HG03342 (cell line): ENCODE measurements around the gene HNRNPA2B1.
"Not testable (repeated sequence)": the region's sequence is repeated elsewhere in the genome, so short reads cannot be mapped to it uniquely, and the experiment has no call there.

ENCODE experiments used
- ATAC-seq: cut with Tn5 transposase; IDR thresholded peaks from one replicate; pipeline ENCODE4 v1.9.1; 2021; ENCODE audit warnings: mild to moderate bottlenecking, moderate library complexity; ENCODE audit not compliant: unreplicated experiment

The HNRNPA2B1 gene

DNA sequence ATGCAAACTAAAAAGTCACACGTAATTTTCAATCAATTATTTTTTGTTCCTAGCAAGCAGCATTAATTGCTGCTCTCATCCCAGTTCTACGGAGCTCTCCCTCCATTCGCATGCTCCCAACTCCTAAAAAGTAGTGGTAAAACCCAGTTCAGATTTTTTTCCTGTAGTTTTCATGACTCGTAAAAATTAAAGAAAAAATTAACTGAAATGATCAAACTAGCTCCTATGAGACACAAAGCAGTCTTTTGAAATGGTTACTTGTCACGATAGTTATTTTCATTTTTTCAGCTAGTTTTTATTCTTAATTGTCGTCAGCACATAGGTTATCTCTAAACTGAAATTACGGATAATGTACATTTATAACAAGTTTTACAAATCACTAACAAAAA, 1.8 kb downstream of the HNRNPA2B1 start:
- ATAC-seq: no peak

DNA sequence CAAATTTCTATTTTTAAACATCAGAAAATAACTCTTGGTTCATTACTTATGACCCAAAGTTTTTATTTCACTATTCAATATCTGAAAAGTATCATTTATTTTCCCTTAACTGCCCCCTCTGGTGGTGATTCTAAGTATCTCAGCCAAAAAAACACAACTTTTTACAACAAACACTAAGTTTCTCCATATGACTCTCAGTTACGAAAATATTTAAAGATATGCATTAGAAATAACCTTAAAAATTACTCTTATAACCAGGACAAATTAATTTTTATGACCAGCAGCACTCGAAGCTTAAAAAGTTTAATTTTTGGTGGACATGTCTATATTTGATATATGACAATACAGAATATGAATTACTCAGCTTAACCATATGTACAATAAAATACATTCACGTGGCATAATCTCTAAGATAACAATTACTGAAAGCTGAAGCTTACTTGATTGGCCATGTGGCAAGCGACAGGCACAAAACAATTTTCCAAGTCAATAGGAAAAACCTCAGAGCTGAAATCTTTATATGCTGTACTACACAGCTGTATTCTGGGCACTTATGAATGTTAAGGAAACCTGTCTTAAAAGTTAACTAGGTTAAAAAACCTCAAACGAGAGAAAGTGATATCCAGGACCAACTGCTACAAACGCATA, 2.3 kb downstream of the HNRNPA2B1 start:
- no peak for ATAC-seq

- no peak for ATAC-seq
These were observed 3.1 kb downstream of the HNRNPA2B1 start for GRCh38 chr7:26197153-26198115.

GRCh38 chr7:26195867-26196657, 4.5 kb downstream of the HNRNPA2B1 start:
- no peak for ATAC-seq

- ATAC-seq: no peak
These were observed 5.4 kb downstream of the HNRNPA2B1 start for GRCh38 chr7:26195182-26195581.

DNA sequence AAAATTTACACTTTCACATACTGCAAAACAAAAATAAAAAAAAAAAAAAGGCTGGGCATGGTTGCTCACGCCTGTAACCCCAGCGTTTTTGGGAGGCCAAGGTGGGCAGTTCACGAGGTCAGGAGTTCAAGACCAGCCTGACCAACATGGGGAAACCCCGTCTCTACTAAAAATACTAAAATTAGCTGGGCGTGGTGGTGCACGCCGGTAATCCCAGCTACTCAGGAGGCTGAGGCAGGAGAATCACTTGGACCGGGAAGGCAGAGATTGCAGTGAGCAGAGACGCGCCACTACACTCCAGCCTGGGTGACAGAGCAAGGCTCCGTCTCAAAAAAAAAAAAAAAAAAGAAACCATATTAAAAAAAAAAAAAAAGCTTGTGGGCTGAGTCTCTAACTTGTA, 5.8 kb downstream of the HNRNPA2B1 start:
- ATAC-seq: not testable (repeated sequence)

- no peak for ATAC-seq
These were observed 6.9 kb downstream of the HNRNPA2B1 start for GRCh38 chr7:26193432-26194207.

GRCh38 chr7:26192485-26193087, 8.0 kb downstream of the HNRNPA2B1 start:
- ATAC-seq: no peak

DNA sequence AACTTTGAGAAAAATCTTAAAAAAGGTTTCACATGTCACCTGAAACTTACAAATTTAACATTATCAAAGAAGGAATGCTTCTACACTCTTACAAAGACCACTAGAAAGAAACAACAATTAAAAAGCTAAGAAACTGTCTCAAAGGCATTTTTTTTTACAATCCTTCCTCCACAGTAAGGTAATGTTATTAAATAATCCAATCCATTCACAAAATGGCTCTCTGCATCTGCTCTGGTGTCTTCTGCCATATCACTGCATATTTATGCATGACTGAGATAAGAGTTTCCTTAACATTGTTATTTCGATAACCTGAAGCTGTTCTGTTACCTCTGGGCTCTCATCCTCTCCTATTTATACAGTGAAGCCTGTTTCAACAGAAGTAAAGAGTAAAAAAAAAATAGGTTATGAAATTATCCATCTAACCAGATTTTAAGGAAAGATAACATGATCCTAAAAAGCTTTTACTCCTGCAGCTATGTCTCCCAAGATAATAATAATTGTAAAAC, 8.5 kb downstream of the HNRNPA2B1 start:
- no peak for ATAC-seq

GRCh38 chr7:26191233-26191973, 9.1 kb downstream of the HNRNPA2B1 start:
- ATAC-seq: no peak

DNA sequence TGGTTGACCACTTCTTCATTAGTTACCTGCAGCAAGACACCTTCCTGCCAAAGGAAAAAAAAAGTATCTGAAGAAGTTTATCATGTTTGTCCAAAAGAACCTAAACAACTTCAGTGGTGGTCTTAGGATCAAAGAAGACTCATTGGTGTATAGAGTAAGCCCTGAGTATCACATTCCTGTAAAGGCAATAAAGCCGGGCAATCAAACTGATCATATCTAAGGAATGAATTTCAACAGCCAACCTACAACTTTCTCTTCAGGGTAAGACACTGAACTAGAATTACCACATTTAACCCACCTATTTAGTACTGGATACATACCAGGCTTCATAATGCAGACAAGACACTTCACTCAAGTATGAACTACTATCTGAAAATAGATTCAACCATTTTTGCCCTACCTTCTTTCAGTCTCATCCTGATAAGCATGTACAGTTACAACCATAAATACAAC, 10.1 kb downstream of the HNRNPA2B1 start:
- no peak for ATAC-seq

DNA sequence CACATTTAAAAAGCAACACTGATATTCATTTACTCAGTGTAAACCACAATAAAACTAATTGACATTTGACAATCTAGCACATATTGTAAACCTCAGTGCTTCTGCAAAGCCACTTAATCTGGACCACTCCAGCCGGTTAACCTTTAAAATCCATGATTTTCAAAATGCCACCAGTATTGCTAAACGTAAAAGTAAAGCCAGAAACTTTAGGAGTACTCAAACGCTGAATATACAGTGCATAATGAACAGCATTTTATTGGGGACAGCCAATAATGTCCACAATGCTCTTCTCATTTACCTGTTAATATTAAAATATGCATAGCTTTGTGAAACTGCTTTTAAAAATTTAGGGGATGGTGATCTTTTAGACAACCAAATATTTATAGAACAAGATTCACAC, 10.8 kb downstream of the HNRNPA2B1 start:
- ATAC-seq: no peak

- no peak for ATAC-seq
These were observed 11.5 kb downstream of the HNRNPA2B1 start for GRCh38 chr7:26188957-26189541.

GRCh38 chr7:26188206-26188956, 12.2 kb downstream of the HNRNPA2B1 start:
- no peak for ATAC-seq

DNA sequence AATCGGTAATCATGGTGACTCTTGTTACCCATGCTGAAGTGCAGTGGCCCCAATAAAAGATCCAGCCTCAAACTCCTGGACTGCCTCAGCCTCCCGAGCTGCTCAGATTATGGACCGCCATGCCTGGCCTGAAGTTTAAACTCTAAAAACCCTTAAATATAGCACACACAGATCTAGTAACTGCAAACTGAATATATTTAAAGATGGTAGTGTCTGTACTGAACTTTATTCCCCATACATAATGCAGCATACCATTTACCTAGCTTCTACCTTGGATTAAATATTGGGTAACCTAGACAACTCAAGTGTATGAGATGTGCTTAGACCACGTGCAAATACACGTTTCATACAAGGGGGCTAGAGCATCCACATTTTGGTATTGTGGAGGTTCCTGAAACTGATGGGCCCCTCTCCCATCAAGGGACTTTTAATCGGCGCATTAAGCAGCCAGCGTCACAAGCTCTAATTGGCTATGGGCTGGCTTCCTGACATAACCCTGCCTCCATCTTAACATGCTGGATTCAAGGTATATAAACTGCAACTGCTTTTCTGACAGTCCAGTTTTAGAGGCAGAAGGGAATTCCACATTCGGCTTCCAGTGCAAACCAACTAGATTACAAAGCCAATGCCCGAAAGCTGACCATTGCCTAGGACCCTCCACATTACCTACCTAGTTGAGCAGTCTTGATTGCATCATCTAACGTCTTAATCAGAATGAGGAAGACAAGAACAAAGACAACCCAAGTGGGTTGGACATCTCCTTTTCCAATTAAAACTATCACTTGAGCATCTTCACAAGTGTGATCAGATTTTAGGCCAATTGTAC, 13.0 kb downstream of the HNRNPA2B1 start:
- ATAC-seq: no peak

- no peak for ATAC-seq
These were observed 13.9 kb downstream of the HNRNPA2B1 start for GRCh38 chr7:26186364-26187311.
